H1 (cell line): Measurements from ENCODE around the gene CST8. TPM values are rescaled to one million over a fixed set of nuclear protein-coding genes. Genes with fewer than 3 reads are reported as not detected.

Experiments used
- CHD7 ChIP-seq: fragments of 300-600 bp; sonication (generic); IDR thresholded peaks from 2 replicates; pipeline ENCODE4 v1.7.1; 2012; ENCODE audit warnings: low read length, moderate library complexity, mild to moderate bottlenecking, inconsistent platforms; ENCODE audit not compliant: insufficient replicate concordance
- polyA plus RNA-seq, 7 experiments: library from polyadenylated mRNA; depleted of rRNA in 3 of 7; stranded (reverse) in 5 of 7; unstranded in 2 of 7; fragments of >200 nt in 5 of 7; fragments of 200-250 nt in 2 of 7; gene quantifications; 1 replicate in 5 of 7; 2 replicates in 1 of 7; 4 replicates in 1 of 7; pipeline versions ENCODE4 v1.2.1 to v1.2.3, GENCODE V29; 2011 to 2013; ENCODE audit warnings: missing spikeins in 2 of 7, mixed read lengths in 2 of 7
- total RNA-seq: library from RNA; stranded (reverse); fragmentation: NEBNext Ultra II Directional; extraction: Animal tissue kit (Norgen Biotek cat#: 25700); gene quantifications from 2 replicates; pipeline ENCODE4 v1.2.1, GENCODE V29; 2021

CST8 gene
- total and polyA plus RNA-seq, 2 of the 8 experiments (the other 6 are each of a cell fraction or from before 2014, with no cell fraction given) = not detected

- TF ChIP-seq CHD7 = no peak
Observed at GRCh38 chr20:23456409-23456808, 34.5 kb upstream of the CST8 start (continued).
